Breast epithelium (tissue), 4 donors: ENCODE results near the gene ZSCAN23. TPM values are rescaled to one million over a fixed set of nuclear protein-coding genes. Genes with fewer than 3 reads are reported as not detected.

Experiments used
- DNase-seq, 2 donors: peaks; one replicate each; pipeline ENCODE4 v3.0.0-alpha.2; 2019; ENCODE audit warnings: low spot score in 2 of 2
- H3K27ac ChIP-seq, 2 donors: fragments of 200-600 bp; sonication (generic) in 1 of 2; one replicate each; pipeline ENCODE4 v1.5.1; 2016 to 2019; ENCODE audit warnings: mild to moderate bottlenecking in 1 of 2
- H3K27me3 ChIP-seq, 2 donors: fragments of 200-600 bp; sonication (generic) in 1 of 2; one replicate each; pipeline versions ENCODE4 v1.5.1 to v1.6.0; 2017 to 2019; ENCODE audit warnings: control low read depth in 1 of 2, mild to moderate bottlenecking in 1 of 2
- H3K36me3 ChIP-seq: fragments of 200-600 bp; one replicate; pipeline ENCODE4 v1.5.1; 2019
- H3K4me1 ChIP-seq, 2 donors: fragments of 200-600 bp; sonication (generic); one replicate each; pipeline ENCODE4 v1.5.1; 2016 to 2019; ENCODE audit warnings: control low read depth in 1 of 2
- H3K4me3 ChIP-seq, 3 donors: fragments of 200-600 bp; sonication (generic); 1 replicate in 2 of 3; 2 replicates in 1 of 3; pipeline ENCODE4 v1.5.1; 2016 to 2019; ENCODE audit warnings: mild to moderate bottlenecking in 3 of 3, moderate library complexity in 2 of 3
- H3K9me3 ChIP-seq, 2 donors: fragments of 200-600 bp; sonication (generic) in 1 of 2; one replicate each; pipeline ENCODE4 v1.5.1; 2016 to 2019; ENCODE audit warnings: control low read depth in 1 of 2
- CTCF ChIP-seq, 3 donors: fragments of 450-650 bp; IDR thresholded peaks; one replicate each; pipeline ENCODE4 v1.5.1; 2016 to 2017; ENCODE audit warnings: antibody characterized with exemption in 3 of 3, mild to moderate bottlenecking in 3 of 3, moderate library complexity in 3 of 3
- POLR2A ChIP-seq: fragments of 450-650 bp; IDR thresholded peaks from one replicate; pipeline ENCODE4 v1.6.1; 2016; ENCODE audit warnings: antibody characterized with exemption, mild to moderate bottlenecking, moderate library complexity
- POLR2AphosphoS5 ChIP-seq, 3 donors: sonication (generic); formaldehyde crosslinking; IDR thresholded peaks; one replicate each; pipeline ENCODE4 v1.6.1; 2017; ENCODE audit warnings: antibody characterized with exemption in 3 of 3
- intact Hi-C: fragments of 100-400 bp; cut with DNase I; formaldehyde crosslinking; loops from one replicate; pipeline ENCODE4 v1.15.1; 2023; ENCODE audit warnings: low total_unique reads
- total RNA-seq, 3 donors: library from RNA; depleted of rRNA; stranded (reverse); fragments of >200 nt; gene quantifications; one replicate each; pipeline ENCODE4 v1.1.0, GENCODE V29; 2016

The ZSCAN23 gene
- total RNA-seq, 3 donors from 2014 or later: 1.1 to 6.0 (median 5.6) TPM

GRCh38 chr6:28402197-28402596 lies 41.1 kb downstream of the ZSCAN23 start:
- TF ChIP-seq CTCF (IDR thresholded peaks at IDR 0.05) (no peak), POLR2A (no peak), POLR2AphosphoS5 (IDR thresholded peaks at IDR 0.05) (no peak)
- intact Hi-C loops: no loop called here
- H3K4me1 ChIP-seq: peaks cover 0 to 11% of the 10 kb centered on the region in 2 donors
- no peak for DNase-seq
- H3K9me3 ChIP-seq: no peaks in the 10 kb centered on the region
- no peak overlapping the region for H3K4me3 ChIP-seq
- no peaks in the 10 kb centered on the region for H3K36me3 ChIP-seq
- H3K27me3 ChIP-seq: no peaks in the 10 kb centered on the region
- no peak overlapping the region for H3K27ac ChIP-seq

GRCh38 chr6:28401172-28401571 lies 42.1 kb downstream of the ZSCAN23 start:
- Histone ChIP-seq H3K4me3 (no peak overlapping the region), H3K4me1 (peaks cover 0 to 14% of the 10 kb centered on the region in 2 donors), H3K27ac (no peak overlapping the region), H3K9me3 (no peaks in the 10 kb centered on the region), H3K27me3 (no peaks in the 10 kb centered on the region), H3K36me3 (no peaks in the 10 kb centered on the region)
- intact Hi-C loops: no loop called here
- TF ChIP-seq POLR2AphosphoS5 (IDR thresholded peaks at IDR 0.05) (no peak), POLR2A (no peak), CTCF (IDR thresholded peaks at IDR 0.05) (no peak)
- DNase-seq: no peak

- DNase-seq: no peak
- Histone ChIP-seq H3K9me3 (no peaks in the 10 kb centered on the region), H3K4me1 (peaks cover 0 to 14% of the 10 kb centered on the region in 2 donors), H3K27ac (peak overlapping the region; percentile 10 to 61), H3K4me3 (peak overlapping the region; percentile 69 to 91 (median 89)), H3K27me3 (no peaks in the 10 kb centered on the region), H3K36me3 (no peaks in the 10 kb centered on the region)
- TF ChIP-seq CTCF (IDR thresholded peaks at IDR 0.05): no peak
- no peak for TF ChIP-seq POLR2A
- no peak for TF ChIP-seq POLR2AphosphoS5 (IDR thresholded peaks at IDR 0.05)
- intact Hi-C loops: no loop called here
Observed at GRCh38 chr6:28400122-28400451, 43.2 kb downstream of the ZSCAN23 start.

- Histone ChIP-seq H3K4me3 (peak within 1 kb of the TSS; percentile 69 to 91 (median 89)), H3K9me3 (no peaks in the 10 kb centered on the region), H3K4me1 (peaks cover 0 to 14% of the 10 kb centered on the region in 2 donors), H3K27ac (peak within 1 kb of the TSS; percentile 10 to 61), H3K36me3 (no peaks in the 10 kb centered on the region), H3K27me3 (no peaks in the 10 kb centered on the region)
- no peak for TF ChIP-seq POLR2A
- peak in 1 of 3 donors; percentile 16 for TF ChIP-seq CTCF (IDR thresholded peaks at IDR 0.05)
- peak in 2 of 3 donors; percentile 35 to 65 for TF ChIP-seq POLR2AphosphoS5 (IDR thresholded peaks at IDR 0.05)
- DNase-seq: peak; percentile 55 to 65
- intact Hi-C loops: no loop called here
Observed at GRCh38 chr6:28399350-28400121, 43.8 kb downstream of the ZSCAN23 start, which contains the start of gene ZSCAN12. Gene ZSCAN12 (minus strand): TSS chr6:28399747. CDS start chr6:28398405, 1,342 bp downstream.

GRCh38 chr6:28395918-28396317 lies 47.4 kb downstream of the ZSCAN23 start:
- Histone ChIP-seq H3K4me3 (no peak overlapping the region), H3K27ac (no peak overlapping the region), H3K27me3 (no peaks in the 10 kb centered on the region), H3K9me3 (no peaks in the 10 kb centered on the region), H3K4me1 (peaks cover 0 to 14% of the 10 kb centered on the region in 2 donors), H3K36me3 (no peaks in the 10 kb centered on the region)
- intact Hi-C loops: no loop called here
- DNase-seq: no peak
- TF ChIP-seq POLR2A (no peak), CTCF (IDR thresholded peaks at IDR 0.05) (no peak), POLR2AphosphoS5 (IDR thresholded peaks at IDR 0.05) (no peak)
